Activated CD4-positive, alpha-beta T cell treated with anti-CD3 and anti-CD28 coated beads, Interleukin-2, amount 50 U/mL, for 1 hour (primary cell): ENCODE results near the gene UBE2C.
A peak's percentile ranks its signal among the peaks of the same experiment; 100 is the strongest.

ENCODE experiments used
- DNase-seq: peaks from one replicate; pipeline ENCODE4 v3.0.0-alpha.2; 2020

UBE2C gene

DNA sequence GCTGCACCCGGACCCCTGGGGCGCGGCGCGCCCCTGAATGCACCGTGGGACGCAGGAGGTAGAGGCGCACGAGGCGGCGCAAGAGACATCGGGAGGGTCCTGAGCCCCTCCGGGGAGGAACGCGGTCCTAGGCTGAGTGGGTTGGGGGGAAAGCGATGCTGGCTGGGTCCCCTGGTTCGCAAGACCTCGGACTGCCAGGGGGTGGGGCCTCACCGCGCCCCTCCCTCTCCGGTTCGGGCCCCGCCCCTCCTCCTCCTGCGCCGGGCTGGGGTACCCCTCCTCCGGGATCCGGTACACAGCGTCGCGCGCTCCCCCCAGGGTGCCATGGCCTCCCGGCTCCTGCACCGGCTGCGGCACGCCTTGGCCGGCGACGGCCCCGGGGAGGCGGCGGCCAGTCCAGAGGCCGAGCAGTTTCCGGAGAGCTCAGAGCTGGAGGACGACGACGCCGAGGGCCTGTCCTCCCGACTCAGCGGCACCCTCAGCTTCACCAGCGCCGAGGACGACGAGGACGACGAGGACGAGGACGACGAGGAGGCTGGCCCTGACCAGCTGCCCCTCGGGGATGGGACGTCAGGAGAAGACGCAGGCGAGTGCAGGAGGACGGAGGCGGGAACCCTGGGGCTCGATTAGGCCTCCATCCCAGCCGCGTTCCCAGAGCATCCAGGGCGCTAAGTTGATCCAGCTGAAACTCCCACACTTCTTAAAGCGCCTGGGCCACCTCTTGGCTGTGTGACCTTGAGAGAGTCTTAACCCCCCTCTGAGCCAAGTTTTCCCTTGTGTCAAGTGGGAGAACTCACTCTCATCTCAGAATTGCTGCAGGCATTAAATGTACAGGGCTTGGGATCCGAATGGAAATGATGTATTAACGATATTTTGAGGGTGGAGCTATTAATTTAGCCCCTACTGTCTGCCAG is 21.7 kb downstream of the UBE2C start:
- peak; percentile 32 for DNase-seq

DNA sequence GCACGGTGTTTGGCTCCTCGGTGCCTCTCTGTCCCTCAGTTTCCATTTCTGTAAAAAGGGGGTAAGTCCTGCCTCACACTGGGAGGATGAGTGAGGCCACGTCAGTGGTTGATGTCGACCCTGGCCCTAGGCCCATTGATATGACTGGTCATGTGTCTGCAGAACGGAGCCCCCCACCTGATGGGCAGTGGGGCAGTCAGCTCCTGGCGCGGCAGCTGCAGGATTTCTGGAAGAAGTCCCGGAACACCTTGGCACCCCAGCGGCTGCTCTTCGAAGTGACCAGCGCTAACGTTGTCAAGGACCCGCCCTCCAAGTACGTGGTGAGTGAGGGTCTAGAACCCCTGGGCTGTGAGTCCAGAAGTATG is 22.3 kb downstream of the UBE2C start:
- DNase-seq, result no peak

DNA sequence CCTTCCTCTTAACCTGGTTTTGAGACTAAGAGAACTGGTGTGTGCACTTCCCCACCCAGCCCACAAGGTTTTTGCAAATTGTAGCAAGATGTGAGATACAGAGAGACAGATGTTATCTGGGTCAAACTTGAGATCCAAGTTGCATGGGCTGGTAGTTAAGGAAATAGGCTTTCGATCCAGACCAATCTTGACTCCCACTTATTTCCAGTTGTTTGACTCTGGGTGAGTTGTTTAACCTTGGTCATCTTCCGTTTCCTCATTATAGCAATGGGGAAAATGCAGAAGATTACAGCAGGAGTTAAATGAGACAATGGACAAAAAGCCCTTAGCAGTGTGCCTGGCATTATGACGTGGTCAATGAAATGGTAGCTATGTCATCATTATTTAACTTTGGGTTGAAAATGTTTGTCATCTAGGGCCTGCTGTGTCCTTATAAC is 22.9 kb downstream of the UBE2C start:
- DNase-seq, result no peak

DNA sequence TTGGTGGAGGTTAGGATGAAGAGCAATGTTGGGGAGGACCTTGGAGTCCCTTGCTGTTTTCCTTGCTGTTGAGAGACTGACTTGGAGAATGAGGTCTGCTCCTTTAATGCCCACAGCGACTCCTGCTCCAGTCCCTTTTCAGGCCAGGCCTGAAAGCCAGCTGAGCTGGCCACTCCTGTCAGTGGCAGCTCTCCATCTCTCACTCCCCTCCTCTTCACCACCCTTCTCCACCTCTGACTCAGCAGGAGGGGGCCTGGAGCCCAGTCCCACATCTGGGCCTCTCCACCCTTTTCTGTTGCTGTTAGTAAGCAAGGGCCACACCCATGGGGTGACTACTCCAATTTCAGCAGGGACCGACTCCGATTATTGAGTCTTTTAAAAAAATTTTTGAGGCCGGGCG is 23.4 kb downstream of the UBE2C start:
- DNase-seq, result no peak

DNA sequence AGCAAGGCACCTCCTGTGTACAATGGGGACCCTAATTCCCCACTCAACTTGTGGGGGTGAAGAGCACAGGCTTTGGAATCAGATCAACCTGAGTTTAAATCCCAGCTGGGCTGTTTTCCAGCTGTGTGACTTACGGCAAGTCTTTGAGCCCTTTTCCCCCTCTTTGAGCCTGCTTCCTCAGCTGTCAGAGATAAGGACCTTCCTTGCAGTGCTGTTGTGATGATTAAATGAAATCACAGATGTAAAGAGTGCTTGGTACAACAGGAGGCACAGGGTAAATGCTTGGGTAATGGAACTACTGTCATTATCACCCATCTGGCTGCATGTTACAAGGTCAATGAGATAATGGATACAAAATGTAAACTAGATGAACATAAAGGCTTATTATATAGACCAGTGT is 24.4 kb downstream of the UBE2C start:
- no peak for DNase-seq

DNA sequence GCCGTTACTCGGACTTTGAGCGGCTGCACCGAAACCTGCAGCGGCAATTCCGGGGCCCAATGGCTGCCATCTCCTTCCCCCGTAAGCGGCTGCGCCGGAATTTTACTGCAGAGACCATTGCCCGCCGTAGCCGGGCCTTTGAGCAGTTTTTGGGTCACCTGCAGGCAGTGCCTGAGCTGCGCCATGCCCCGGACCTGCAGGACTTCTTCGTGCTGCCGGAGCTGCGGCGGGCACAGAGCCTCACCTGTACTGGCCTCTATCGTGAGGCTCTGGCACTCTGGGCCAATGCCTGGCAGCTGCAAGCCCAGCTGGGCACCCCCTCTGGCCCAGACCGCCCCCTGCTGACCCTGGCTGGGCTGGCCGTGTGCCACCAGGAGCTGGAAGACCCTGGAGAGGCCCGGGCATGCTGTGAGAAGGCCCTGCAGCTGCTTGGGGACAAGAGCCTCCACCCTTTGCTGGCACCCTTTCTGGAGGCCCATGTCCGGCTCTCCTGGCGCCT is 28.3 kb downstream of the UBE2C start:
- DNase-seq, result no peak

DNA sequence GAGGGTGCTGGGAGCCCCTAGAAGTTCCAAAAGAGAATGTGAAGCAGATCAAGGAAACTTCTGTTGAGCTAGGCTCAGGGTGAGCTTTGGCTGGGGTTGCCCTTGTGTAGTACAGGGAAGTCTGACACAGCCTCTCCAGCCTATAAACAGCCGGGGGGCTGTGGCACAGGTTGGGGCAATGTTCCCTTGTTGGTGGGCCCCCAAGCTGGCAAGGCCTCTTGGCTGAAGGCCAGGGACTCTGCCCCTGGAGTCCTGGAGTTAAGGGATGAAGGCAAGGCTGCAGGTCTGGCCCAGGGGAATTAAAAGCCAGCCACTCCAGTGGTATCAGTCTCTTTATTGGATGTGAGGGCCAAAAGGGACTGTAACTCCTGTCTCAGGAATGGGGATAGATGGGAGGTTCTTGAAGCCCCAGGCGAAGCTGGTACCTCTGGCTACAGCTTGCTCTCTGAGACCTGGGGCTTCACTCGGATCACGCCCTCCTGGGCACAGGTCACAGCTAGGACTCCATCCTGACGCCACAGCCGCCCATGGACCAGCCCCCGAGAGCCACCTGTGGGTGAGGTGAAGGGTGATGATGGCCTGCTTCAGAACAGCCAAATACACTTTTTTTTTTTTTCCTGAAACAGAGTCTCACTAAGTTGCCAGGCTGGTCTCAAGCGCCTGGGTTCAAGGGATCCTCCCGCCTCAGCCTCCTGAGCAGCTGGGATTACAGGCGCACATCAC is 29.1 kb downstream of the UBE2C start:
- no peak for DNase-seq

DNA sequence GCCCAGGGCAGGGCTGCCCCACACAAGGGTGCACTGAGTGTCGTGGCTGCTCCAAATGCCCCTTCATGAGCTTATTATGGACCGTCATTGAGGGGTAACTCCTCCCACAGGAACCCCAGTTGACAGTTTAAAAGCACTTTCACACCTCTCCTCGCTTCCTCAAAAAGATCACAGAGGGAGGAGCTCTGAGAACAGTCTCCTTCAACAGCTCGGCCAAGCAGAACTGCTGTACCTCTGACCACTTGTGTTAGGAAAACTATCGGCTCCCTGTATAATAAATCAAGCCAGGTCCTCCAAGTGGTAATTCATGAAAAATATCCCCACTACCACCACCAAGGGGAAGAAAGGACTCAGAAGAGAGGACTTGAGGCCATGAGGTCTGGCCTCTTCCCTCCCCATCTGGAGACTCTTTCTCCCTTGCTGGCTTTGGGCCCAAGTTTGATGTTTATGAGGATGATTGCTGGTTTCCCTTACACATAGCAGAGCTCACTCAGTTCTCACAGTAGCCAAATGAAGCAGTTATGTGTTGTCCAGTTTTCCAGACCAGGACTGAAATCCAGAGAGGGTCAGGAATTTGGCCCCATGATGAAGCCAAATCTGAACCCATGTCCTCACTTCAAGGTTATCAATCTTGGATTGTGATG is 29.8 kb downstream of the UBE2C start:
- no peak for DNase-seq

DNA sequence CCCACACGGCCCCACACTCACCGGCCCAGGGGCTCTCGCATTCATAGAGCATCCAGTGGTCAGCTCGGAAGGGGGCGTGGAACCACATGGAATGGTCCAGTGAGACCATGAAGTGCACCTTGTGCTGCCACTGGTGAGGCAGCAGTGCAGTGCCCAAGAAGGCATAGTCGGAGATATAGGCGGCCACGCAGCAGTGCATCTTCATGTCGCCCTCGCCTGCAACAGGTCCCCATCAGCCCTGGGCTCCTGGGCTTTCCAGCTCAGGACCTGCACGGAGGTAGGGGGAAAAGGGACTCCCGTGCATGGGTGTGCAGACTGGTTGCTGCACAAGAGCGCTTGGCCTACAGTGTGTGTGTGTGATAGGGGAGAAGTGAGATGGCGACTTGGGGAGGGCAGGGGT is 31.1 kb downstream of the UBE2C start:
- no peak for DNase-seq

DNA sequence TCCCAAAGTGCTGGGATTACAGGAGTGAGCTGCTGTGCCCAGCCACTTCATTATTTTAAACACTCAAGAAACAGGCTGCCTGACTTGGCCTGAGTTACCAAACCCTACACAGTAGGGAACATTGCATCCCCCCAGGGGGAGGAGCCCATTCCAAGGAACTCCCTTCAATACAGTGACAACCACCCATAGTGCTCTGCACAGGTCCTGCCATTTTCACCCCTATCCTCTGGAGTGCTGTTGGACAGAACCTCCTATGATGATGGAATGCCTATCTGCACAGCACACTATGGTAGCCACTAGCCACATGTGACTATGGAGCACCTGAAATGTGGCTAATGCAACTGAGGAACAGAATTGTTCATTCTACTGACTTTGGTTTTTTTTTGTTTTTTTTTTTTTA is 33.0 kb downstream of the UBE2C start:
- no peak for DNase-seq

DNA sequence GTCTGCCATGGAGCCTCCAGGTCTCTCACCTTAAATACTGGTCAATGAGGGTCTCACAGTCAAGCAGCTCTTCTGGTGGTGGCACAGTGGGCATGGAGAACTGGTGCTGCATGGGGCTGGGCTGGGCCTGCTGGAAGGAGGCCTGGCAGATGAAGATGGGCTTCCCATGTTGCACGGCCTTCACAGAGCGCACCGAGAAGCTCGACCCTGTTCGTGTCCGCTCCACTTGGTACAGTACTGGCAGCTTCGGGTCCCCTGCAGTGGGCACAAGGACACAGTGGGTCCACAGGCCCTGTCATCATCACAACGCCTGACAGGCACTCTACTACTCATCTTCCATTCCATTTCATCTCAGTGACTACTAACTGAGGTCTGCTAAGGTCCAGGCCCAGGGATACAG is 36.0 kb downstream of the UBE2C start:
- DNase-seq, result no peak

DNA sequence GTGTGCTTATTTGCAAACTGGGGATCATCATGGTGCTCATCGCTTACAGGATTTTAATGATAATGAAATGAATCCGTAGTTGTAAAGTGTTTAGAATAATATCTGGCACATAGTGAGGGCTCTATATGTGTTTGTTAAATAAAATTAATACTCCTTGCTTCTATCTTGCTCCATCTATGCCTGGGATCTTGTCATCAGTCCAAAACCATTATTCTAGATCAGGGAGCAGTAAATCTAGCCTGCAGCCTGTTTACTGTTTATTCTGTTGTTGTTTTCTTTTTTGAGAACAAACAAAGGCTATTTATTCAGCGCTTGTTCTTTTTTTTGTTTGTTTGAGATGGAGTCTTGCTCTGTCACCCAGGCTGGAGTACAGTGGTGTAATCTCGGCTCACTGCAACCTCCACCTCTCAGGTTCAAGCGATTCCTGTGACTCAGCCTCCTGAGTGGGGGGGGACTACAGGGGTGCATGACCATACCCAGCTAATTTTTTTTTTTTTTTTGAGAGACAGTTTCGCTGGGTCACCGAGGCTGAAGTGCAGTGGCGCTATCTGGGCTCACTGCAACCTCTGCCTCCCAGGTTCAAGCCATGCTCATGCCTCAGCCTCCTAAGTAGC is 36.6 kb downstream of the UBE2C start:
- DNase-seq, result no peak

DNA sequence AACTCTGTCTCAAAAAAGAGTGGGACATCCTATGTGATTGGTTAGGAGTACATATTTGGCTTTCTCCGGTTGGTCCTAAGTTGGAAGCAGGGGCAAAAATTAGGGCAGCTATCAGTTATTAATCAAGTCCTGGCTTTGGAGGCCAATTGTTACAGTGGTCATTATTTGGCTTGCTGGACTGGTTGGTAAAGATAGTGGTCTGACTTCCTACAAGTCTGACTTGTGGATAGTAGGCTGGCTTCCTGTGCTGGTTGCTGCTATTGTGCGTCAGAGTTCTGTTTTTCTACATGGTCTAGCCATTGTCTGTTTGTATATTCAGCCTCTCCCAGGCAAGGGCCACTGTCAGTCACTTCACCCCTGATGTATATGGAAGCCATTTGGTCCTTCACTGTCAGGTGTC is 37.8 kb downstream of the UBE2C start:
- DNase-seq, result no peak

DNA sequence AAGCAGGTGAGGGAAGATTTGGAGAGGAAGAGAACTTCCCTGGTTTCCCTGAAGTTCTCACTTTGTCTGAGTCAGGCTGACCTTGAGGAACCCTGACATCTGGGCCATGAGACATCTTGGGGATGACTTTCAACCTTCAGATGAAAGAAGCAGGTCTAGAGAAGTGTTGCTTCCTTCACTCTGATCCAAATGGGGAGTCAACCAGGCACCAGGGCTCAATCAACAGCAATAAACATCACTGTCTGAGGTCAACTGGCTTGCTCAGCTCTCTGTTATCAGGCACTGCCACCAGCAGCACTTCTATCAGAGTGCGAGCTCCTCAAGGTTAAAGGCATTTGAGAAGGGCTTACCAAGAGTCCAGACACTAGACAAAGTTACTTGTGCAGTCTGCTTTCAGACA is 38.5 kb downstream of the UBE2C start:
- DNase-seq, result no peak

DNA sequence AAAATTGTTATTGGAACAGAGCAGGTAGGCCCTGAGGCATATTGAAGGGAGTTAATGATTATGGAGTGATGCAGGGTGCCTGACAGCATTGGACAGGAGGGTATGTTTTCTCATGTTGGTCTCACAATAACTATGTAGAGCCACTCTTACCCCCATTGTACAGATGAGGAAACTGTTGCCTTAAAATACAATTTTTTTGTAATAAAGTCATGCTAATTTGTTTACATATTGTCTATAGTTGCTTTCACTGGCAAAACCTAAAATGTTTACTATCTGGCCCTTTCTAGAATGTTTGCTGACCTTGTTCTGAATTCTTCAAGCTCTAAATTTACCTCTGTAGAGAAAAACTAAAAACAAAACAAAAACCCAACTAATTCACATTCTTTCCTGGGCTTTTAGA is 39.1 kb downstream of the UBE2C start:
- DNase-seq, result no peak

DNA sequence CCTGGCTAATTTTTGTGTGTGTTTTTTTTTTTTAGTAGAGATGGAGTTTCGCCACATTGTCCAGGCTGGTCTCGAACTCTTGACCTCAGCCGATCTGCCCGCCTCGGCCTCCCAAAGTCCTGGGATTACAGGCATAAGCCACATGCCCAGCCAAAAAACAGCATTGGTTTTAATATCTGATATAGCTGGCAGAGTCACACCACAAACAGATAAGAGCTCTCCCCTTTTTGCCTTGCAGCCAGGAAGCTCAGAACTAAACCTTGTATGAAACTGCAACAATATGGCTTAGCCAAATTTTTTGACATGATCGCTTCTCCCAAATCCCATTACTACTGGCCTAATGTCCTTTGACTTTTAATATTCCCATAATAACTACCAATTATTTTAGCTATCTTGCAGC is 39.9 kb downstream of the UBE2C start:
- no peak for DNase-seq

DNA sequence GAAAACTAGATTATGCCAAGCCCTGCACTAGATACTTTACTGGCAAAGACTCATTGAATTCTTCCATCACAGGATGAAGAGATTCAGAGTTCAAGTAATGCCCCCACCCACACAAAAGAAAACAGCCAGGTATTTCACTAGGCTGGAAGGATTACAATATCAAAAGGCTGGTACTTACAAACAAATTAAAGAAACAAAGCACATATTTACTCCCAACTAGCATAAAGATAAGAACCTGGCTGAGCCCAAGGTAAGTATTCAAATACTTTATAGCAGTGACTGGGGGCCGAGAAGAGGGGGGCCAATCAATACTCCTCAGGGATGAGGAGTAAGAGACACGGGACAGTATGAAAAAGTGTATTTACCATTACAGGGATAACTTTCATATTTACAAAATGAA is 41.0 kb downstream of the UBE2C start:
- DNase-seq, result no peak

DNA sequence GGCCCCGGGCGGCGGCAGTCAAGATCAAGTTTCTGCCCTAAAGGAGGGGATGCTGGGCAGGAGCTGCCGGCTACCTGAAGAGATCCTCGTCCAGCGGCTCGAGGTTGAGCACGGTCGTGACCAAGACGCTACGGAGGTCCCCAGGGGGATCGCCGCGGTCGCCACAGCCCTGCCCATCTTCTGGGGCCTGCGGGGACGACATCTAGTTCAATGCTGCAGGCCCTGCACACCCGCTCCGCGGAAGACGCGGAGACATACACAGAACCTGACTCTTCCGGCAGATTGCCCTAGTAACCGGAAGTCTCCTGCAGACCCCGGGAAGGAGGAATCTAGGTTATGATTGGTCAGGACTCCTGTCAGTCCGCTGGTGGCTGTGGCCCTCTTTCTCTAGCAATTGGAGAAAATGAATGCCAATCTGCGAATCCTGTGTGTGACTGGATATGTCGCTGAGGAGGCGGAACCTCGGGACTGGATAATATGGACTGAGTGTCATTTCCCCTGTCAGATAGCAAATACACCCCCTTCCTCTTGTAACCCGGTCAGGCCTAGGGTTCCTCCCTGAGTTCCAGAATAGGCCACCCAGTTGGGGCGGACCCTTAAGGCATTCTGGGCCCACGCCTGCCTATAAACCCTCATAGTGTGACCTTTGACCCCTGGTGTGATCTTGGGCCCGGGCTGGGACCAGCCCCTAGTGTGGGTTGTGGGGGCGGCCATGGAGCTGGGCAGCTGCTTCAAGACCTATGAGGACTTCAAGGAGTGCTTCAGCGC is 44.9 kb downstream of the UBE2C start, which contains the start of the genes ACOT8 and ZSWIM3:
ACOT8 (minus strand) TSS at position 279 of the 768 bp plus-strand sequence; CDS start at position 202, 77 bp downstream.
ZSWIM3 (plus strand) TSS at position 501 of the 768 bp plus-strand sequence; CDS start at position 713, 212 bp downstream.
- DNase-seq, result peak; percentile 85

DNA sequence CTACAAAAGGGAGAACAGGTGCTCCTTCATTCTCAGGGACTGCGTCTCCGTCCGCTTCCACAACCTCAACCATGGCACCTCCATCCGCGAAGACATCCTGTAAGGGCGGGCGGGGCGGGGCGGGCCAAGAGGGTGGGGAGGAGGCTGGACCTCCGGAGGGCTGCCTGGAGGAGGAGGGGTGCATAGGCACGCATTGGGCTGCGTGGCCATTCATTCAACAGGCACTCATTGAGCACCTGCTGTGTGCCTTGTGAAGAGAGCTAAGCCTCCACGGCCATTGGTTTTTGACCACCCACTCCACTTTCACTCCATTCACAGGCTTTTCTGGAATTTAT is 45.4 kb downstream of the UBE2C start:
- no peak for DNase-seq

DNA sequence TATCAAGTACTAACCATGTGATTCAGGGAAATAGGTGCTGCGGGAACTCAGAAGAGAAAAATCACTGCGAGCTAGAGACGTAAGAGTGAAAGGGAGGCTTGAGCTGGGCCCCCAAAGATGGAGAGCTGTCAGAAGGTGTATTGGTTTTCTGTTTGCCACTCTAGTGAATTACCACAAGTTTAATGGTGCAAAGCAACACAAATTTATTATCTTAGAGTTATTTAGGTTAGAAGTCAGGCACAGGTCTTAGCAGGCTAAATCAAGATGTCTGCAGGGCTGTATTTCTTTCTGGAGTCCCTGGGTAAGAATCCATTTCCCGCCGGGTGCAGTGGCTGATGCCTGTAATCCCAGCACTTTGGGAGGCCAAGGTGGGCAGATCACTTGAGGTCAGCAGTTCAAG is 47.5 kb downstream of the UBE2C start:
- no peak for DNase-seq

DNA sequence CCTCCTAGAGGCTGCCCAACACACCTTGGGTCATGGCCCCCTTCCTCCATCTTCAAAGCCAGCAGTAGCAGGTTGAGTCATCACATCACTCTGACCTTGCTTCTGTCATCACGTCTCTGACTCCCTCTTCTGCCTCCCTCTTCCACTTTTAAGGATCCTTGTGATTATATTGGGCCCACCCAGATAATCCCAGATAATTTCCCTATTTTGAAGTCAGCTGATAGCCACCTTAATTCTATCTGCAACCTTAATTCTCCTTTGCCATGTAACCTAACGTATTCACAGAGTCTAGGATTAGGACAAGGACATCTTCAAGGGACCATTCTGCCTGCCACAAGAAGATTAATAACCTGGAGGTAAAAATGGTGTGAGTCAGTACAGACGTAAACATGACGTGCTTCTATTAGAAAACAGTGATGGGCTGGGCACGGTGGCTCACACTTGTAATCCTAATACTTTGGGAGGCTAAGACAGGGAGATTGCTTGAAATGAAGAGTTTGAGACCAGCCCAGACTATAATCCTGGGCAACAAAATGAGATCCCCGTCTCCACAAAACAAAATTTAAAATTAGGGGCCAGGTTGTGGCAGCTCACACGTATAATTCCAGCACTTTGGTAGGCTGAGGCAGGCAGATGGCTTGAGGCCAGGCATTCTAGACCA is 48.2 kb downstream of the UBE2C start:
- no peak for DNase-seq
